ENCODE measurements around the gene SAMD10.
A peak's percentile ranks its signal among the peaks of the same experiment; 100 is the strongest.

Gene SAMD10

DNA sequence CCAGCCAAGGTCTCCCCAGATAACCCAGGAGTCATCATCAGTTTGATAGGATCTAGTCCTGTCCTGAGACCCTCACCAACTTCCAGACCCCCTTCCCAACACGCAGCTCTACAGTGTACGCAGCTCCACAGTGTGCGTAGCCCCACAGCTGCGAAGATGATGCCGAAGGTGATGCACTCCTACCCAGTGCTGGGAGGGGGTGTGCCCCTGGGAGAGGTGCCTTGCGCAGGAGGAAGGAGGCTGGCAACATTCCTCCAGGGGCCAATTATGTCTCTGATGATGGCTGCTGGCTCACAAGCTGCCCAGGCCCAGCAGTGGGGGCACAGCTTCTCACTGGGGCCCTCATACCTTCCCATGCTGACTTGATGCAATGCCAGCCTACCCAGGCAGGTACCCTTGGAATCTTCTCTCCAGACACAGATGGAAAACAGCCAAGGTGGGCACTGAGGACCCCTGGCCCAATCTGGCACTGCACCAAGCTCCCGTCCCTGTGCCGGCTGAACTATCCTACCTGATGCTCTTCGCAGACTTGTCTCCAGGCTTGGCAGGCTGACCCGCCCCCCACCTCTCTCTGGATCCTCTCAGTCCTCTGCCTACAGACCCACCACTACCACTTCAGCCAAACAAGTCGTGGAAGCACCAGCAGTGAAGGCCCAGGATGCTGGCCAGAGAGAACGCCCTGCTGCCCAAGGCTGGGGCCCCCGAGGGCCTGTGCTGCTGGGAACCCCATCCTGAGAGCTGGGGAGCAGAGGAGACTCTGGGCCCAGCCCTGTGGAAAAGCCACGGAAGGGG, 11.1 kb downstream of the SAMD10 start:
- no CpG with 5 or more reads among the region's 14 CpGs for WGBS (ENCODE audit: insufficient coverage, insufficient read length)
- DNase-seq (ENCODE audit: low read depth, low spot score), result no peak
- Histone ChIP-seq H3K27me3 (ENCODE audit: control insufficient read depth, insufficient read depth, low read length) (no peaks in the 10 kb centered on the region), H3K9me3 (ENCODE audit: control insufficient read depth, insufficient read depth, low read length) (peaks cover 37% of the 10 kb centered on the region), H3K27ac (ENCODE audit: low read length) (no peak overlapping the region), H3K4me1 (ENCODE audit: control insufficient read depth, insufficient read depth, low read length) (peaks cover 2% of the 10 kb centered on the region; the same call in 1 of the 2 replicates), H3K4me3 (ENCODE audit: low read length) (peak overlapping the region; percentile 6; the same call in 1 of the 2 replicates), H3K36me3 (ENCODE audit: control insufficient read depth, insufficient read depth, low read length) (peaks cover 37% of the 10 kb centered on the region)

- Histone ChIP-seq H3K4me1 (ENCODE audit: control insufficient read depth, insufficient read depth, low read length) (peaks cover 2% of the 10 kb centered on the region; the same call in 1 of the 2 replicates), H3K27me3 (ENCODE audit: control insufficient read depth, insufficient read depth, low read length) (no peaks in the 10 kb centered on the region), H3K36me3 (ENCODE audit: control insufficient read depth, insufficient read depth, low read length) (peaks cover 45% of the 10 kb centered on the region), H3K27ac (ENCODE audit: low read length) (no peak overlapping the region), H3K4me3 (ENCODE audit: low read length) (no peak overlapping the region), H3K9me3 (ENCODE audit: control insufficient read depth, insufficient read depth, low read length) (peaks cover 37% of the 10 kb centered on the region)
- no CpG with 5 or more reads among the region's 28 CpGs for WGBS (ENCODE audit: insufficient coverage, insufficient read length)
- no peak for DNase-seq (ENCODE audit: low read depth, low spot score)
These were observed 11.9 kb downstream of the SAMD10 start for GRCh38 chr20:63967330-63968135.

GRCh38 chr20:63966944-63967322, 12.5 kb downstream of the SAMD10 start:
- H3K9me3 ChIP-seq (ENCODE audit: control insufficient read depth, insufficient read depth, low read length), result peaks cover 37% of the 10 kb centered on the region

GRCh38 chr20:63966172-63966943, 13.1 kb downstream of the SAMD10 start:
- H3K9me3 ChIP-seq (ENCODE audit: control insufficient read depth, insufficient read depth, low read length), result peaks cover 37% of the 10 kb centered on the region
- H3K36me3 ChIP-seq (ENCODE audit: control insufficient read depth, insufficient read depth, low read length), result peaks cover 55% of the 10 kb centered on the region
- H3K27ac ChIP-seq (ENCODE audit: low read length), result no peak overlapping the region
- WGBS (ENCODE audit: insufficient coverage, insufficient read length), result no CpG with 5 or more reads among the region's 27 CpGs
- DNase-seq (ENCODE audit: low read depth, low spot score), result no peak
- H3K27me3 ChIP-seq (ENCODE audit: control insufficient read depth, insufficient read depth, low read length), result no peaks in the 10 kb centered on the region
- no peak overlapping the region for H3K4me3 ChIP-seq (ENCODE audit: low read length)
- peaks cover 2% of the 10 kb centered on the region; the same call in 1 of the 2 replicates for H3K4me1 ChIP-seq (ENCODE audit: control insufficient read depth, insufficient read depth, low read length)

More at GRCh38 chr20:63966944-63967322, 12.5 kb downstream of the SAMD10 start:
- H3K4me3 ChIP-seq (ENCODE audit: low read length), result no peak overlapping the region
- no peak overlapping the region for H3K27ac ChIP-seq (ENCODE audit: low read length)
- no peaks in the 10 kb centered on the region for H3K27me3 ChIP-seq (ENCODE audit: control insufficient read depth, insufficient read depth, low read length)
- no CpG with 5 or more reads among the region's 13 CpGs for WGBS (ENCODE audit: insufficient coverage, insufficient read length)
- H3K4me1 ChIP-seq (ENCODE audit: control insufficient read depth, insufficient read depth, low read length), result peaks cover 2% of the 10 kb centered on the region; the same call in 1 of the 2 replicates
- no peak for DNase-seq (ENCODE audit: low read depth, low spot score)
- H3K36me3 ChIP-seq (ENCODE audit: control insufficient read depth, insufficient read depth, low read length), result peaks cover 51% of the 10 kb centered on the region

- WGBS (ENCODE audit: insufficient coverage, insufficient read length), result no CpG with 5 or more reads among the region's 16 CpGs
- Histone ChIP-seq H3K27me3 (ENCODE audit: control insufficient read depth, insufficient read depth, low read length) (no peaks in the 10 kb centered on the region), H3K4me3 (ENCODE audit: low read length) (no peak overlapping the region; the same call in 1 of the 2 replicates), H3K36me3 (ENCODE audit: control insufficient read depth, insufficient read depth, low read length) (peaks cover 64% of the 10 kb centered on the region), H3K4me1 (ENCODE audit: control insufficient read depth, insufficient read depth, low read length) (peaks cover under 1% of the 10 kb centered on the region), H3K27ac (ENCODE audit: low read length) (no peak overlapping the region), H3K9me3 (ENCODE audit: control insufficient read depth, insufficient read depth, low read length) (peaks cover 37% of the 10 kb centered on the region)
- DNase-seq (ENCODE audit: low read depth, low spot score), result no peak
These were observed 15.0 kb downstream of the SAMD10 start for GRCh38 chr20:63964412-63964811.

- peaks cover 5% of the 10 kb centered on the region for H3K4me1 ChIP-seq (ENCODE audit: control insufficient read depth, insufficient read depth, low read length)
- no peak overlapping the region for H3K27ac ChIP-seq (ENCODE audit: low read length)
- no peak for DNase-seq (ENCODE audit: low read depth, low spot score)
- H3K36me3 ChIP-seq (ENCODE audit: control insufficient read depth, insufficient read depth, low read length), result peaks cover 67% of the 10 kb centered on the region
- H3K27me3 ChIP-seq (ENCODE audit: control insufficient read depth, insufficient read depth, low read length), result no peaks in the 10 kb centered on the region
- peaks cover 37% of the 10 kb centered on the region for H3K9me3 ChIP-seq (ENCODE audit: control insufficient read depth, insufficient read depth, low read length)
- no CpG with 5 or more reads among the region's 16 CpGs for WGBS (ENCODE audit: insufficient coverage, insufficient read length)
- H3K4me3 ChIP-seq (ENCODE audit: low read length), result no peak overlapping the region
These were observed 15.6 kb downstream of the SAMD10 start for GRCh38 chr20:63963784-63964301.

DNA sequence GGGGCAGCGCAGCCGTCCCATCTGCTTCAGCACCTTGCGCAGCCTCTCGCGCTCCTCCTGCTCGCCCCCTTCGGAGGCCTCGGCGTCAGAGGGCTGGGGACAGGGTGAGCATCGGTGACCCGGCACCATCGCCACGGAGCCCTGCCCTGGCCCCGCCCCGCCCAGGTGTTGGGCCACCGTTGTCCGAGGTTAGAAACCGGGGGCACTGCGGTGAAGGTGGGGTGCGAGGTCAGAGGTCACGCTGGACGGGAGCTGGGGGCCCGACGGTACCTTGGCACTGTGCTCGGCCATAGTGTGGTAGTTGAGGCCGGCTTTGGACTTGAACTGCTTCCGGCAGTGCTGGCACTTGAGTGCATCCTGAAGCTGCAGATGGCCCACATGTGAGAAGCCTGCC, 16.1 kb downstream of the SAMD10 start:
- Histone ChIP-seq H3K4me3 (ENCODE audit: low read length) (no peak overlapping the region), H3K36me3 (ENCODE audit: control insufficient read depth, insufficient read depth, low read length) (peaks cover 67% of the 10 kb centered on the region)
- no CpG with 5 or more reads among the region's 27 CpGs for WGBS (ENCODE audit: insufficient coverage, insufficient read length)

DNA sequence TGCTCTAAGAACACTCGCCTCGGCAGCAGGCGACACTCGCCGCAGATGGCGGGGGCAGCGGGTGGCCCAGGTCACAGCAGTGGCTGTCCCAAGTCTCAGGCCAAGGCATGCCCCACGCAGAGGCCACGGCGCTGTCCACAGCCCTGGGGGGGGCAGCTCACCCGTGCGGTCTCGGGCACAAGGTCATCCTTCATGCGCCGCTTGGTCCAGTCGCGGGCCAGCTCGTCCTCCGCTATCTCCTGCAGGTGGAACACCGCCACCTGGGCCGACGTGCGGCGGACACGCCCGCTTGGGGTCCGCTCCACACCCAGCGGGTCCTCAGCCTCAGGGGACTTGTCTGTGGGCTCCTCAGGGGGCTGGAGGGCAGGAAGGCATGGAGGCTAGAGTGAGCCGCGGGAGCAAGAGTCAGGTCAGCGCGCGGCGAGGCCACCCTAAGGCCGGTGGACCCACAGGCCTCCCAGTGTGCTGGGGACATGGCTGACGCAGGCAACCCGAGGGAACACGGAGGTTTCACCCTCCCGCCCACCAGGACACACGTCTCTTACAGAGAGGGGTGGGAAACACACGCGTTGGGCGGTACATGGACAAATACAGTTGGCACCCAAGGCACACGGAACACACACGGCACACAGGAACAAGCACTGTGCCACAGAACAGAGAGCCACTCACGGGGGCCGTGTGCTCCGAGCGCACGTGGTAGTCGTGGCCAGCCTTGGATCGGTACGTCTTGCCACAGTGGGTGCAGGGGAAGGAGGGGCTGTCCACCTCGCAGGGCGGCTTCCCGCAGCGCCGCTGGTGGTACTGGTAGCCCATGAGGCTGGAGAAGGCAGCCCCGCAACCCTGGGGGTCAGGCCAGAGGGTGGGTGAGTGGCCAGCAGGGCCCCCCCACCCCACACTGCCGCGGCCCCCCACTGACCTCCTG, 16.8 kb downstream of the SAMD10 start:
- Histone ChIP-seq H3K27me3 (ENCODE audit: control insufficient read depth, insufficient read depth, low read length) (no peaks in the 10 kb centered on the region), H3K9me3 (ENCODE audit: control insufficient read depth, insufficient read depth, low read length) (peaks cover 30% of the 10 kb centered on the region), H3K4me3 (ENCODE audit: low read length) (no peak overlapping the region), H3K36me3 (ENCODE audit: control insufficient read depth, insufficient read depth, low read length) (peaks cover 60% of the 10 kb centered on the region), H3K4me1 (ENCODE audit: control insufficient read depth, insufficient read depth, low read length) (peaks cover 7% of the 10 kb centered on the region), H3K27ac (ENCODE audit: low read length) (no peak overlapping the region)
- no peak for DNase-seq (ENCODE audit: low read depth, low spot score)
- no CpG with 5 or more reads among the region's 61 CpGs for WGBS (ENCODE audit: insufficient coverage, insufficient read length)

More for the DNA sequence above, 16.1 kb downstream of the SAMD10 start:
- Histone ChIP-seq H3K27ac (ENCODE audit: low read length) (no peak overlapping the region), H3K4me1 (ENCODE audit: control insufficient read depth, insufficient read depth, low read length) (peaks cover 6% of the 10 kb centered on the region), H3K9me3 (ENCODE audit: control insufficient read depth, insufficient read depth, low read length) (peaks cover 37% of the 10 kb centered on the region), H3K27me3 (ENCODE audit: control insufficient read depth, insufficient read depth, low read length) (no peaks in the 10 kb centered on the region)
- no peak for DNase-seq (ENCODE audit: low read depth, low spot score)

GRCh38 chr20:63961664-63962425, 17.6 kb downstream of the SAMD10 start:
- WGBS (ENCODE audit: insufficient coverage, insufficient read length), result no CpG with 5 or more reads among the region's 26 CpGs
- Histone ChIP-seq H3K27ac (ENCODE audit: low read length) (no peak overlapping the region), H3K4me3 (ENCODE audit: low read length) (no peak overlapping the region), H3K9me3 (ENCODE audit: control insufficient read depth, insufficient read depth, low read length) (peaks cover 22% of the 10 kb centered on the region), H3K4me1 (ENCODE audit: control insufficient read depth, insufficient read depth, low read length) (peaks cover 7% of the 10 kb centered on the region), H3K36me3 (ENCODE audit: control insufficient read depth, insufficient read depth, low read length) (peaks cover 52% of the 10 kb centered on the region), H3K27me3 (ENCODE audit: control insufficient read depth, insufficient read depth, low read length) (no peaks in the 10 kb centered on the region)
- DNase-seq (ENCODE audit: low read depth, low spot score), result no peak

Measured in iPS DF 6.9 (cell line).